ENCODE data around the gene NSMCE1.

The NSMCE1 gene

GRCh38 chr16:27238016-27238587, 30.5 kb downstream of the NSMCE1 start:
- no peak for DNase-seq (ENCODE audit: extremely low read depth, low read depth)
- no peak for TF ChIP-seq CTCF (IDR thresholded peaks at IDR 0.05; ENCODE audit: low read depth, low read length, missing control alignments)
- no peak overlapping the region for H3K4me3 ChIP-seq (replicated peaks; ENCODE audit: low read depth, low read length)

- no peak for DNase-seq (ENCODE audit: extremely low read depth, low read depth)
- H3K4me3 ChIP-seq (replicated peaks; ENCODE audit: low read depth, low read length), result no peak overlapping the region
These were observed 31.2 kb downstream of the NSMCE1 start for GRCh38 chr16:27237219-27238015.

GRCh38 chr16:27236635-27237218, 31.8 kb downstream of the NSMCE1 start:
- no peak for TF ChIP-seq CTCF (IDR thresholded peaks at IDR 0.05; ENCODE audit: low read depth, low read length, missing control alignments)
- no peak overlapping the region for H3K4me3 ChIP-seq (replicated peaks; ENCODE audit: low read depth, low read length)
- no peak for DNase-seq (ENCODE audit: extremely low read depth, low read depth)

More at GRCh38 chr16:27237219-27238015, 31.2 kb downstream of the NSMCE1 start:
- no peak for TF ChIP-seq CTCF (IDR thresholded peaks at IDR 0.05; ENCODE audit: low read depth, low read length, missing control alignments)

GRCh38 chr16:27235938-27236245, 32.7 kb downstream of the NSMCE1 start:
- DNase-seq (ENCODE audit: extremely low read depth, low read depth), result no peak
- no peak for TF ChIP-seq CTCF (IDR thresholded peaks at IDR 0.05; ENCODE audit: low read depth, low read length, missing control alignments)
- H3K4me3 ChIP-seq (replicated peaks; ENCODE audit: low read depth, low read length), result no peak overlapping the region

GRCh38 chr16:27235055-27235937, 33.3 kb downstream of the NSMCE1 start:
- TF ChIP-seq CTCF (IDR thresholded peaks at IDR 0.05; ENCODE audit: low read depth, low read length, missing control alignments), result peak; percentile 89
- H3K4me3 ChIP-seq (replicated peaks; ENCODE audit: low read depth, low read length), result no peak overlapping the region
- DNase-seq (ENCODE audit: extremely low read depth, low read depth), result peak; percentile 80

- no peak overlapping the region for H3K4me3 ChIP-seq (replicated peaks; ENCODE audit: low read depth, low read length)
- no peak for DNase-seq (ENCODE audit: extremely low read depth, low read depth)
- no peak for TF ChIP-seq CTCF (IDR thresholded peaks at IDR 0.05; ENCODE audit: low read depth, low read length, missing control alignments)
These were observed 34.0 kb downstream of the NSMCE1 start for GRCh38 chr16:27234603-27235002.
